GM21528 (cell line): ENCODE measurements around the gene IL25.
"Not testable (repeated sequence)": the region's sequence is repeated elsewhere in the genome, so short reads cannot be mapped to it uniquely, and the experiment has no call there.

Experiments
- ATAC-seq: cut with Tn5 transposase; IDR thresholded peaks from one replicate; pipeline ENCODE4 v1.9.1; 2021; ENCODE audit warnings: mild to moderate bottlenecking, moderate library complexity; ENCODE audit not compliant: unreplicated experiment, low FRiP score

The IL25 gene

GRCh38 chr14:23371865-23372264, 744 bp upstream of the IL25 start:
- no peak for ATAC-seq

DNA sequence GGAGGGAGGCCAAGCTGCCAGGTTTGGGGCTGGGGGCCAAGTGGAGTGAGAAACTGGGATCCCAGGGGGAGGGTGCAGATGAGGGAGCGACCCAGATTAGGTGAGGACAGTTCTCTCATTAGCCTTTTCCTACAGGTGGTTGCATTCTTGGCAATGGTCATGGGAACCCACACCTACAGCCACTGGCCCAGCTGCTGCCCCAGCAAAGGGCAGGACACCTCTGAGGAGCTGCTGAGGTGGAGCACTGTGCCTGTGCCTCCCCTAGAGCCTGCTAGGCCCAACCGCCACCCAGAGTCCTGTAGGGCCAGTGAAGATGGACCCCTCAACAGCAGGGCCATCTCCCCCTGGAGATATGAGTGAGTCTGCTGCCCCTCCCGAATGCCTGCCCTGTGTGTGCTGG, 432 bp downstream of the IL25 start:
- no peak for ATAC-seq

DNA sequence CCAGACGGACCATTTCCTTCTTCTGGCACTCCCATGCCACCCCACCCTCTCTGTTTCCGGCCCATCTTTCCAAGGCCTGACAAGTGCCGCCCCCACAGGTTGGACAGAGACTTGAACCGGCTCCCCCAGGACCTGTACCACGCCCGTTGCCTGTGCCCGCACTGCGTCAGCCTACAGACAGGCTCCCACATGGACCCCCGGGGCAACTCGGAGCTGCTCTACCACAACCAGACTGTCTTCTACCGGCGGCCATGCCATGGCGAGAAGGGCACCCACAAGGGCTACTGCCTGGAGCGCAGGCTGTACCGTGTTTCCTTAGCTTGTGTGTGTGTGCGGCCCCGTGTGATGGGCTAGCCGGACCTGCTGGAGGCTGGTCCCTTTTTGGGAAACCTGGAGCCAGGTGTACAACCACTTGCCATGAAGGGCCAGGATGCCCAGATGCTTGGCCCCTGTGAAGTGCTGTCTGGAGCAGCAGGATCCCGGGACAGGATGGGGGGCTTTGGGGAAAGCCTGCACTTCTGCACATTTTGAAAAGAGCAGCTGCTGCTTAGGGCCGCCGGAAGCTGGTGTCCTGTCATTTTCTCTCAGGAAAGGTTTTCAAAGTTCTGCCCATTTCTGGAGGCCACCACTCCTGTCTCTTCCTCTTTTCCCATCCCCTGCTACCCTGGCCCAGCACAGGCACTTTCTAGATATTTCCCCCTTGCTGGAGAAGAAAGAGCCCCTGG, 3.1 kb downstream of the IL25 start:
- ATAC-seq: no peak

GRCh38 chr14:23376482-23377197, 4.0 kb downstream of the IL25 start, which contains the start of gene CMTM5:
CMTM5 (plus strand) TSS chr14:23377046; CDS start chr14:23377252, 206 bp downstream.
- no peak for ATAC-seq

DNA sequence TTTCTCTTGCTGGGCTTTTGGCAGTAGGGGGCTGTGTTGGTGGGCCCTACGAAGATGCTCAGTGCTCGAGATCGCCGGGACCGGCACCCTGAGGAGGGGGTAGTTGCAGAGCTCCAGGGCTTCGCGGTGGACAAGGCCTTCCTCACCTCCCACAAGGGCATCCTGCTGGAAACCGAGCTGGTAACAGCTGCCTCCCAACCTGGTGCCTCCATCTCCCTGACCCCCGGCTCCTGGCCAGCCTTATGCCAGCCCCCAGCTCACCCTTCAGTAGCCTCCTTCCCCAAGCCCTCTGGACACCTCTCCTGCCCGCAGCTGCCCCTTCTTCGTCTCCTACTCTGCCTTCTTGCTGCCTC, 4.6 kb downstream of the IL25 start:
- no peak for ATAC-seq

- ATAC-seq: no peak
These were observed 5.3 kb downstream of the IL25 start for GRCh38 chr14:23377573-23378563.

DNA sequence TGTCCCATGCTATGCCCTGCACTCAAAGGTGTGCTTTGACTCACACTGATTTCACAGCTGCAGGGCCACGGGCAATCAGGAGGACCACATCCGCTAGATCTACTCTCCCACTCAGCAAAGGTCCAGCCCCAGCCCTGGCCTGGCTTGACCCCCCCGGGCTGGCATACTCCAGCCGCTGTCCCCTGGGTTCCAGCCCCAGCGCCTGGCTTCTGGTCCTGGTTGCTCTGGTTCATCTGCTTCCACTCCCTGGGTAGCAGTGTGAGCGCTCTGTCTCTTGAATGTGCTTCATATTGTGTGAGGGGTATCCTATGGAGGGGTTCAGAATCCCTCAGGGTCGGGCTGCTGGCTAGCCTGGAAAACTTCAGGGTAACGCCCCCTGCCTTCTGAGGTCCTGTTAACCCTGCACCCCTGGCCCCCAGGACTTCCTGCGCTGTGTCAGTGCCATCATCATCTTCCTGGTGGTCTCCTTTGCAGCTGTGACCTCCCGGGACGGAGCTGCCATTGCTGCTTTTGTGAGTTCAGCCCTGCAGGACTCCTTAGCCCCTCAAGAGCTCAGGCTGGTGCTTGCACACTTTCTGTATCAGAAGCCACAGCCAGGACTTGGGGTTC, 6.1 kb downstream of the IL25 start:
- ATAC-seq: no peak

GRCh38 chr14:23379366-23380196, 7.0 kb downstream of the IL25 start:
- ATAC-seq: no peak

DNA sequence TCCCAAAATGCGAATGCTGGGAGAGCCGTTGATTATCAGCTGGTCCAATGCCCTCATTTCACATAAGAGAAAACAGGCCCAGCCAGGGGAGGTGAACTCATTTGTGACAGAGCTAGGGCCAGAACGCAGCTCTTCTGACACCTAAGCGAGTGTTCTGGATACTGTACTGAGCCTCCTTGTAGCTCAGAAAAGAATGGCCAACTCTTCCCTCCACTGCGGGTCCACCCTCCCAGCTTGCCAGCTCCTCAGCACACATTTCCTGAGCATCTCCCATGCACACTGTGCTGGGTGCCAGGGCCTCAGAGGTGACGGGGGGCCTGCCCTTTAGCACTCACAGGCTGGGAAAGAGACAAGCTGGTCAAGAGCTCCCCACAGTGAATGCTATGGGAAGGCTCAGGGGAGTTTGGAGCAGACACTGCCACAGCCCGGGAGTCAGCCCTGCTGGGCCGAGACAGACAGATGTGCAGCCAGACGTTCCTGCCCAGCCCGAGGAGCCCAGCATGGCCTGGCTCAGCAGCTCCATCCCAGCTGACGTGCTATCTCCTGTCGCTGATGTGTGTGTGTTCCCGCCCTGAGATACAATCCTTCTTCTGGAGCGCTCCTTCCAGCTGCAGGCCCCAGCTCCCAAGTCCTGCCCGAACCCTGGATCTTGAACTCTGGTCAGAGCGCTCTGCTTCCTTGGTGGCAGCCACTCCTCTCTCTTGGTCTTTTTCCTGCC, 7.7 kb downstream of the IL25 start:
- ATAC-seq: no peak

DNA sequence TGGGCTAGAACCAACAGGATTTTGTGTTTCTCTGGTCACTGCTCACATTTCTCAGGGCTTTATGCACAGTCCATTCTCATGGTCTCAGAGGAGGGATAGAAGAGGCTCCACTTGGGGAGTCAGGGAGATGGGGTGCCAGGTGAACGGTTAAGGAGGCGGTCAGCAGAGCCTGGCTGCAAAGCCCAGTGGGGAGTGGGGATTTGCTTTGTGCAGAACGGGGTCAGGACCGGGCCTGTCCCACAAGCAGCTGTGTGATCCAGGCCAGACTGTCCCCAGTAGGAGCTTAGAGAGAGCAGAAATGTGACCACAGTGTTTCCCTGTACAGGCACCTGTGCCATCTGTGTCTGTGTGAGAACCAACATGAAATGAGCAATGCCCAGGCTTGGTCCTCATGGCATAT, 8.4 kb downstream of the IL25 start:
- ATAC-seq: no peak

DNA sequence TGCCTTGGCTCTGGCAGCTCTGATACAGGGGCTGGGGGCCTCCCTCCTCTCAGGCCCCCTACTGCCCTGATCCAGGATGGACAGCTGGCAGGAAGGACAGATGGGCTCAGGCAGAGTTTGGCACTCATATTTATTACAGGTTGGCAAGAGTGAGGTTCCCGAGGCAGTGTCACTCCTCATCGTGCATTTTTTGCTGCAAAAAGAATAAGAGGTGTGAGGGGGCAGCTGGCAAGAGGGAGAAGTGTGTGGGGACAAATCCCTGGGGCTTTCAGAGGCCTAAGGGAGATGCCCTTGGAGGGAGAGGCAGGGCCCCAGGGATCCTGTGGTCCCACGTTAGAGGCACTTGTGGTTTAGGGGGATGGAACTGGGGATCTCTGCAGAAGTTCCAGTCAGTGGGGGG, 9.3 kb downstream of the IL25 start:
- ATAC-seq: no peak

GRCh38 chr14:23382276-23382675, 9.7 kb downstream of the IL25 start:
- ATAC-seq: no peak

DNA sequence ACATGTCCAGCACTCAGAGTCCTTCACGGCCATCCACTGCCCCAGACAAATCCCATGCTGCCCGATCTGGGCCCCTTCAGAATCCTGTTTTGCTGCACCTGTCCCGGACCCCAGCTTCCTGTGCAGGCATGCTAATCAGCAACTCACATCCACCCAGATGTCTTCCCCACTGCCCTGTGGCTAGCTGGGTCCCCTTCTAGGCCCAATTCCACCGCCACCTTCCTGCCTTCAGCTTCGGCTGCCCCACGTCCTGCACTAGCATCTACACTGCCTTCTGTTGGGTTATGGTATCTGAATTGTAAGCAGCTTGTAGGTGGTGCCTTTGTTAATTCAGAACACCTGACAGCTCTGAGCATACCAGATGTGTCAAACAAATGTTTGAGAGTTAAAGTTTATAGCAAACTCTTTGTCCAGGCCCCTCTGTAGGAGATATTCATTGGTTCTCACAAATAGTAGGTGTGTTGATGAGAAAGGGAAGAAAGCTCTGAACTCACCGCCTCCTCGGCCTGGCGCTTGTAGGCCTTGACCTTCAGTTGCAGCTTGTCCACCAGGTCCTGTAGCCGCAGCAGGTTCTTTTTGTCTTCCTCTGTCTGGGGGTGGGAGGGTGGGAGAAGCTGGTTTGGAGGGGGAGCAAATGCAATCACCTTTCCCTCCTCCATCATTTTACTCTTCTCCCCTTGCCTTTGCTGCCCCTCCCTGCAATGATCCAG, 10.3 kb downstream of the IL25 start:
- no peak for ATAC-seq

DNA sequence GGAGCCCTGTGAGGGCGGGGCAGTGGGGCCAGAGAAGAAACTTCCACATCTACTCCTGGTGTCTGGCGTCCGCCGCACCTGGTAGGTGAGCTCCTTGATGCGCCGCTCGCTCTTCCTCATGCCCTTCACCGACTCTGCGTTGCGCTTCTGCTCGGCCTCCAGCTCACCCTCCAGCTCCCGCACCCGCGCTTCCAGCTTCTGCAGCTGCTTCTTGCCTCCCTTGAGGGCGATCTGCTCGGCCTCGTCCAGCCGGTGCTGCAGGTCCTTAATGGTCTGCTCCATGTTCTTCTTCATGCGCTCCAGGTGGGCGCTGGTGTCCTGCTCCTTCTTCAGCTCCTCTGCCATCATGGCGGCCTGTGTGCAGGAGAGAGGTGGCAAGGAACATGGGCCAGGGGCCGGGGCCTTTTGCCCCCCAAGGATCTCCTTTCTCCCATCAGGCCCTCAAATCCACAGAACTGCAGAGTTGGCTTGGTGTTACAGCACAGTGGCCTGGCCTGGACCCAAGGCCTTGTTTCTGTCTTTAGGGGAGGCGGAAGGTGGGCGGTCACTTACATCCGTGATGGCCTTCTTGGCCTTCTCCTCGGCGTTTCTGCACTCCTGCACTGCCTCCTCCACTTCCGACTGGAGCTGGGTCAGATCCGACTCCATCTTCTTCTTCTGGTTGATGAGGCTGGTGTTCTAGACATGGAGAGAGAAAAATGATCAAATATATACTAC, 11.9 kb downstream of the IL25 start:
- ATAC-seq: no peak

- ATAC-seq: no peak
These were observed 12.6 kb downstream of the IL25 start for GRCh38 chr14:23385244-23385641.

DNA sequence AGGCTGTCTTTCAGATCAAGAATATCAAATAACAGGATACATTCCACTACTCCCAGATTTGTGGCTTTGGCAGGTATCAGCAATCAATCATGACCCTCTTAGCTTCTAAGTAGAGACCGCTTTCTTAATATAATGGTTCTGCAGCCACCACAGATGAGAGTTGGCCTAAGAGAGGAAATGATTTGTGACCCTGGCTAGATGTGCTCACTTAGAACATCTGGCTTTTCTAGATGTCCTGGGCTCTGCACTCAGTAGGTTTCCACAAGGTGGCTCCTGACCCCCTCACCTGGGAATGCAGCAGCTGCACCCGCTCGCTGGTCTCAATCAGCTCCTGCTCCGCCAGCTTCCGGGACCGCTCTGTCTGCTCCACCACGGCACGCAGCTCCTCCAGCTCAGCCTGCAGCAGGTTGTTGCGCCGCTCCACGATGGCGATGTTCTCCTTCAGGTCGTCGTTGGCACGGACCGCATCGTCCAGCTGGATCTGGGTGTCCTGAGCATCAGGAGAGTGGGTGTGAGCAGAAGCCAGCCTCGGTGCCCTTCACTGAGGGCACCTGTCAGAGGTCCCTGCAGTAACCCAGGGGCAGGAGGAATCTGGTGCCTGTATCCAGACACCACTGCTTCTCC, 13.1 kb downstream of the IL25 start:
- ATAC-seq: no peak

DNA sequence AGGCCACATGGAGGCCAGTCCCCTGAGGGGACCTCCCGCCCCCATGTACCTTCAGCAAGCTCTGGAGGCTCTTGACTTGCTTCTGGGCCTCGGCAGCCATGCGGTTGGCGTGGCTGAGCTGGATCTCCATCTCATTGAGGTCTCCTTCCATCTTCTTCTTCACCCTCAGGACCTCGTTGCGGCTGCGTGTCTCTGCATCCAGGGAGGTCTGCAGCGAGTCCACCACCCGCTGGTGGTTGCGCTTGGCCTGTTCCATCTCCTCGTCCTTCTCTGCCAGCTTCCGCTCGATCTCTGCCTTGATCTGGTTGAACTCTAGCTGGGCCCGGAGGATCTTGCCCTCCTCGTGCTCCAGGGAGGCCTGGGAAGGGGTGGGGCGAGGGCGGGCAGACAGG, 13.7 kb downstream of the IL25 start:
- ATAC-seq: not testable (repeated sequence)
